Prostate gland (tissue), 2 donors: ENCODE measurements around the gene MARCHF2. TPM values are rescaled to one million over a fixed set of nuclear protein-coding genes. Genes with fewer than 3 reads are reported as not detected.
"Not testable (repeated sequence)": the region's sequence is repeated elsewhere in the genome, so short reads cannot be mapped to it uniquely, and the experiment has no call there.

Experiments
- DNase-seq: peaks from one replicate; pipeline ENCODE4 v3.0.0-alpha.2; 2019; ENCODE audit warnings: low spot score
- H3K27ac ChIP-seq, 2 donors: fragments of 200-600 bp; sonication (generic); 2 replicates each; pipeline ENCODE4 v1.5.1; 2017 to 2019
- H3K27me3 ChIP-seq: fragments of 200-600 bp; sonication (generic); replicated peaks from 2 replicates; pipeline ENCODE4 v1.5.1; 2019; ENCODE audit not compliant: insufficient read depth
- H3K36me3 ChIP-seq, 2 donors: fragments of 200-600 bp; sonication (generic); 1 replicate in 1 of 2; 2 replicates in 1 of 2; pipeline versions ENCODE4 v1.5.1 to v1.8.1; 2017 to 2019
- H3K4me1 ChIP-seq: fragments of 200-600 bp; sonication (generic); replicated peaks from 2 replicates; pipeline ENCODE4 v1.5.1; 2019
- H3K4me3 ChIP-seq, 2 donors: fragments of 200-600 bp; sonication (generic); 2 replicates each; pipeline ENCODE4 v1.5.1; 2017 to 2019
- H3K9me3 ChIP-seq: fragments of 200-600 bp; sonication (generic); 2 replicates; pipeline ENCODE4 v1.5.1; 2017
- POLR2A ChIP-seq: fragments of 450-650 bp; IDR thresholded peaks from one replicate; pipeline ENCODE4 v1.6.1; 2016; ENCODE audit warnings: antibody characterized with exemption, mild to moderate bottlenecking
- POLR2AphosphoS5 ChIP-seq: sonication (generic); formaldehyde crosslinking; IDR thresholded peaks from one replicate; pipeline ENCODE4 v1.6.1; 2017; ENCODE audit warnings: antibody characterized with exemption
- WGBS: methylation state at CpG from one replicate; pipeline ENCODE4 v1.1.5; 2018; 5-methylcytosine and 5-hydroxymethylcytosine counted together
- intact Hi-C: fragments of 100-400 bp; cut with DNase I; formaldehyde crosslinking; loops from one replicate; pipeline ENCODE4 v1.14.2; 2022
- total RNA-seq, 2 donors: library from RNA; depleted of rRNA; stranded (reverse); fragments of >200 nt; gene quantifications; one replicate each; pipeline ENCODE4 v1.1.0, GENCODE V29; 2016
- TF ChIP-seq, protein P1 (sequence below), 4 experiments: fragments of 200-600 bp in 2 of 4; fragments of 450-650 bp in 2 of 4; sonication (generic) in 2 of 4; IDR thresholded peaks; 1 replicate in 3 of 4; 2 replicates in 1 of 4; pipeline ENCODE4 v1.5.1; 2016 to 2019; ENCODE audit warnings: antibody characterized with exemption in 4 of 4, mild to moderate bottlenecking in 2 of 4, moderate library complexity in 2 of 4

Gene MARCHF2
- total RNA-seq, 2 donors from 2014 or later = 119 to 163 TPM

DNA sequence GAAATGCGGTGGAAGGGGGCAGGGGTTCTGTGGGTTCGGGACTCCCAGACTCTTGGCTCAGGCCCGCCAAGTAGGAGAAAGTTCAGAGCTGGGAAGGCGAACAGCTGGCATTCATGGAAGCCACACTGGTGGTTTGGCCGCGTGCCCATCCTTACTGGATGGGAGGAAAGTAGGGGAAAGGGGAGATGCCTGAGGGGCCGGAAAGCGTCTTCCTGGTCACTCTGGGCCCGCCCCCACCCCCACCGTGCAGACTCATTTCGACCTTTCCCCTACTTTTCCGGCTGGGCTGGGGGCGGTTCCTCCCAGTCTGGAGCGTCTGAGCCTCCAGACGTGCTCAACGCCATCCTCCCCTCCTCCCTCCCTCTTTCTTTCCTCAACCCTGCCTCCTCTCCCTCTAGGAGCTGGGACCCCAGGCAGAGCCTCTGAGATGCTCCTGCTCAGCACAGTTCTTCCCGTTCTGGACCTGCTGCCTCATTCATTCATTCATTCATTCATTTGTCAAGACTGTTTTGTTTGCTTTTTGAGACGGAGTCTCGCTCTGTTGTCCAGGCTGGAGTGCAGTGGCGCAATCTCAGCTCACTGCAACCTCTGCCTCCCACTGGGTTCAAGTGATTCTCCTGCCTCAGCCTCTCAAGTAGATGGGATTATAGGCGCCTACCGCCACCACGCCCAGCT lies 45.6 kb upstream of the MARCHF2 start:
- Histone ChIP-seq H3K4me1 (peaks cover 10% of the 10 kb centered on the region), H3K27me3 (no peaks in the 10 kb centered on the region), H3K4me3 (no peak overlapping the region), H3K27ac (peak overlapping the region in 1 of 2 donors; percentile 37), H3K36me3 (no peaks in the 10 kb centered on the region), H3K9me3 (no peaks in the 10 kb centered on the region)
- intact Hi-C loops = no loop called here
- DNase-seq = peak; percentile 53
- TF ChIP-seq POLR2A (no peak), POLR2AphosphoS5 (peak; percentile 53)
- TF ChIP-seq, protein P1, sequence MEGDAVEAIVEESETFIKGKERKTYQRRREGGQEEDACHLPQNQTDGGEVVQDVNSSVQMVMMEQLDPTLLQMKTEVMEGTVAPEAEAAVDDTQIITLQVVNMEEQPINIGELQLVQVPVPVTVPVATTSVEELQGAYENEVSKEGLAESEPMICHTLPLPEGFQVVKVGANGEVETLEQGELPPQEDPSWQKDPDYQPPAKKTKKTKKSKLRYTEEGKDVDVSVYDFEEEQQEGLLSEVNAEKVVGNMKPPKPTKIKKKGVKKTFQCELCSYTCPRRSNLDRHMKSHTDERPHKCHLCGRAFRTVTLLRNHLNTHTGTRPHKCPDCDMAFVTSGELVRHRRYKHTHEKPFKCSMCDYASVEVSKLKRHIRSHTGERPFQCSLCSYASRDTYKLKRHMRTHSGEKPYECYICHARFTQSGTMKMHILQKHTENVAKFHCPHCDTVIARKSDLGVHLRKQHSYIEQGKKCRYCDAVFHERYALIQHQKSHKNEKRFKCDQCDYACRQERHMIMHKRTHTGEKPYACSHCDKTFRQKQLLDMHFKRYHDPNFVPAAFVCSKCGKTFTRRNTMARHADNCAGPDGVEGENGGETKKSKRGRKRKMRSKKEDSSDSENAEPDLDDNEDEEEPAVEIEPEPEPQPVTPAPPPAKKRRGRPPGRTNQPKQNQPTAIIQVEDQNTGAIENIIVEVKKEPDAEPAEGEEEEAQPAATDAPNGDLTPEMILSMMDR (IDR thresholded peaks at IDR 0.05) = no peak
- 21% methylated on average over 23 of the region's 23 CpGs for WGBS

DNA sequence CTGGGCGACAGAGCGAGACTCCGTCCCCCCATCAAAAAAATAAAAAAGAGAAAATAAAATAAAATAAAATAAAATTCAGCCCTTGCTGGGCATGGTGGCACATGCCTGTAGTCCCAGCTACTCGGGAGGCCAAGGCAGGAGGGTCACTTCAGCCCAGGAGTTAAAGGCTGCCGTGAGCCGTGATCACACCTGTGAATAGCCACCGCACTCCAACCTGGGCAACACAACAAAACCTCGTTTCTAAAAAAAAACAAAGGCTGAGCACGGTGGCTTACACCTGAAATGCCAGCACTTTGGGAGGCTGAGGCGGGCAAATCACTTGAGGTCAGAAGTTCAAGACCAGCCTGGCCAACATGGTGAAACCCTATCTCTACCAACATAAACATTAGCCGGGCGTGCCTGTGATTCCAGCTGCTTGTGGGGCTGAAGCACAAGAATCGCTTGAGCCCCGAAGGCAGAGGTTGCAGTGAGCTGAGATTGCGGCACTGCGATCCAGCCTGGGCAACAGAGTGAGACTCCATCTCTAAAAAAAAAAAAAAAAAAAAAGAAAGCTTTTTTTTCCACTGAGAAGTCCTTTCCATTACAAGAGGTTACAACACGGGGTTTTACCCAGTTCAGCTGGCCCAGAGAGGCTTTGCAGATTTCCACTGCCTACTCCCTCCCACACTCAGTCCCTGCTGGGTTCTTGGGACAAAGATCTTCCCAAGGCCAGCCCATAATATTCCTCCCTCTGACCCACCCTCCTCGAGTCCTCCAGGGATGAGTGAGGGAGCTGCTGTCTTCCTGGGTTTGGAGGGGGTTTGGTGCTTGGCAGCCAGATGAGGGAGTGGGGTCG lies 42.7 kb upstream of the MARCHF2 start:
- no peak overlapping the region for H3K4me3 ChIP-seq
- H3K27ac ChIP-seq = no peak overlapping the region
- H3K36me3 ChIP-seq = no peaks in the 10 kb centered on the region
- no peaks in the 10 kb centered on the region for H3K9me3 ChIP-seq
- intact Hi-C loops = no loop called here
- no peaks in the 10 kb centered on the region for H3K27me3 ChIP-seq
- DNase-seq = no peak
- 85% methylated on average over 19 of the region's 19 CpGs for WGBS
- TF ChIP-seq POLR2A (no peak), POLR2AphosphoS5 (no peak)
- TF ChIP-seq, protein P1 (IDR thresholded peaks at IDR 0.05) = no peak
- peaks cover 10% of the 10 kb centered on the region for H3K4me1 ChIP-seq

DNA sequence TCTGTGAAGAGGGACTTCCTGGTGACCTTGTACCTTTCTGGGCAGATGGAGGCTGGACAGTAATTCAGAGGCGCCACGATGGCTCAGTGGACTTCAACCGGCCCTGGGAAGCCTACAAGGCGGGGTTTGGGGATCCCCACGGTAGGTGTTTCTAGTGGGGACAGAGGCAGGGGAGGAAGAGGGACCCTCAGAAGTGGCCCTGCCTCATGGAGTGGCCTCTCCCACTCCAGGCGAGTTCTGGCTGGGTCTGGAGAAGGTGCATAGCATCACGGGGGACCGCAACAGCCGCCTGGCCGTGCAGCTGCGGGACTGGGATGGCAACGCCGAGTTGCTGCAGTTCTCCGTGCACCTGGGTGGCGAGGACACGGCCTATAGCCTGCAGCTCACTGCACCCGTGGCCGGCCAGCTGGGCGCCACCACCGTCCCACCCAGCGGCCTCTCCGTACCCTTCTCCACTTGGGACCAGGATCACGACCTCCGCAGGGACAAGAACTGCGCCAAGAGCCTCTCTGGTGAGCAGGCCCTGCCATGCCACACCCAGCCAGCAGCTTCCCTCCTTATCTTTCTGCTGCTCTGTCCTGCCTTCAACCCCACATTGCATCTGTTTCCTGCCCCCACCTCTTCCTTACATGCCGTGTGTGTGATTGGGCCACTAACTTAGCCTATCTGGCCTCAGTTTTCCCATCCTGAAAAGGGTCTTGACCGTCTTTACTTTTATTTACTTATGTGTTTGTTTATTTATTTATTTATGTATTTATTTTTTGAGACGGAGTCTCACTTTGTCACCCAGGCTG lies 41.9 kb upstream of the MARCHF2 start:
- TF ChIP-seq, protein P1 (IDR thresholded peaks at IDR 0.05) = no peak
- TF ChIP-seq POLR2AphosphoS5 (no peak), POLR2A (no peak)
- DNase-seq = no peak
- Histone ChIP-seq H3K4me3 (no peak overlapping the region), H3K36me3 (no peaks in the 10 kb centered on the region), H3K4me1 (peaks cover 10% of the 10 kb centered on the region), H3K27ac (no peak overlapping the region), H3K9me3 (no peaks in the 10 kb centered on the region), H3K27me3 (no peaks in the 10 kb centered on the region)
- intact Hi-C loops = no loop called here
- 85% methylated on average over 20 of the region's 28 CpGs for WGBS

DNA sequence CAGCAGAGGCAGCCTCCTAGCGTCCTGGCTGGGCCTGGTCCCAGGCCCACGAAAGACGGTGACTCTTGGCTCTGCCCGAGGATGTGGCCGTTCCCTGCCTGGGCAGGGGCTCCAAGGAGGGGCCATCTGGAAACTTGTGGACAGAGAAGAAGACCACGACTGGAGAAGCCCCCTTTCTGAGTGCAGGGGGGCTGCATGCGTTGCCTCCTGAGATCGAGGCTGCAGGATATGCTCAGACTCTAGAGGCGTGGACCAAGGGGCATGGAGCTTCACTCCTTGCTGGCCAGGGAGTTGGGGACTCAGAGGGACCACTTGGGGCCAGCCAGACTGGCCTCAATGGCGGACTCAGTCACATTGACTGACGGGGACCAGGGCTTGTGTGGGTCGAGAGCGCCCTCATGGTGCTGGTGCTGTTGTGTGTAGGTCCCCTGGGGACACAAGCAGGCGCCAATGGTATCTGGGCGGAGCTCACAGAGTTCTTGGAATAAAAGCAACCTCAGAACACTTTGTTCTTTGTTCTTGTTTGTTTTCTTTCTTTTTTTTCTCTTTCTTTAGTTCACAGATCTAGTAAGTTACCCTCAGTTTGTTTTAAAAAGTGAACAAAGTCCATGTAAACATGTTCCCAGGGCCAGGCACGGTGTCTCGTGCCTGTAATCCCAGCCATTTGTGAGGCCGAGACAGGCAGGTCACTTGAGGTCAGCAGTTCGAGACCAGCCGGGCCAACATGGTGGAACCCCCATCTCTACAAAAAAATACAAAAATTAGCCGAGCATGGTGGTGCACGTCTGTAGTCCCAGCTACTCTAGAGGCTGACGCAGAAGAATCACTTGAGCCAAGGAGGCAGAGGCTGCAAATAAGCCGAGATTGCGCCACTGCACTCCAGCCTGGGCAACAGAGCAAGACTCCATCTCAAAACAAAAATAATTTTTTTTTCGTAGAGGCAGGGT lies 39.0 kb upstream of the MARCHF2 start:
- peak overlapping the region; percentile 74 to 82 for H3K27ac ChIP-seq
- WGBS = 69% methylated on average over 24 of the region's 26 CpGs
- H3K27me3 ChIP-seq = no peaks in the 10 kb centered on the region
- intact Hi-C loops = no loop called here
- TF ChIP-seq POLR2A = no peak
- TF ChIP-seq, protein P1 (IDR thresholded peaks at IDR 0.05) = peak in 2 of 4 experiments; percentile 28 to 36
- TF ChIP-seq POLR2AphosphoS5 = peak; percentile 92
- H3K4me1 ChIP-seq = no peaks in the 10 kb centered on the region
- H3K4me3 ChIP-seq = no peak overlapping the region
- peak; percentile 73 for DNase-seq
- H3K9me3 ChIP-seq = no peaks in the 10 kb centered on the region
- no peaks in the 10 kb centered on the region for H3K36me3 ChIP-seq

DNA sequence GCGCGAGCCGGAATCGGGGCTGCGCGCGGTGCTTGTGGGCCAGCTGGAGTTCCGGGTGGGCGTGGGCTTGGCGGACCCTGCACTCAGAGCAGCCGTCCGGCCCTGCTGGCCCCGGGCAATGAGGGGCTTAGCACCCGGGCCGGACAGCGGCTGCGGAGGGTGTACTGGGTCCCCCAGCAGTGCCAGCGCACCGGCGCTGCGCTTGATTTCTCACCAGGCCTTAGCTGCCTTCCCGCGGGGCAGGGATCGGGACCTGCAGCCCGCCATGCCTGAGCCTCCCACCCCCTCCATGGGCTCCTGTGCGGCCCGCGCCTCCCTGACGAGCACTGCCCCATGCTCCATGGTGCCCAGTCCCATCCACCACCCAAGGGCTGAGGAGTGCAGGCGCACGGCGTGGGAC lies 37.3 kb upstream of the MARCHF2 start:
- DNase-seq, H3K4me3 ChIP-seq, H3K4me1 ChIP-seq, intact Hi-C loops, H3K36me3 ChIP-seq, H3K9me3 ChIP-seq, H3K27me3 ChIP-seq: not testable (repeated sequence)
- 100% methylated on average over 10 of the region's 32 CpGs for WGBS
- H3K27ac ChIP-seq = peak overlapping the region in 1 of 2 donors; percentile 82

DNA sequence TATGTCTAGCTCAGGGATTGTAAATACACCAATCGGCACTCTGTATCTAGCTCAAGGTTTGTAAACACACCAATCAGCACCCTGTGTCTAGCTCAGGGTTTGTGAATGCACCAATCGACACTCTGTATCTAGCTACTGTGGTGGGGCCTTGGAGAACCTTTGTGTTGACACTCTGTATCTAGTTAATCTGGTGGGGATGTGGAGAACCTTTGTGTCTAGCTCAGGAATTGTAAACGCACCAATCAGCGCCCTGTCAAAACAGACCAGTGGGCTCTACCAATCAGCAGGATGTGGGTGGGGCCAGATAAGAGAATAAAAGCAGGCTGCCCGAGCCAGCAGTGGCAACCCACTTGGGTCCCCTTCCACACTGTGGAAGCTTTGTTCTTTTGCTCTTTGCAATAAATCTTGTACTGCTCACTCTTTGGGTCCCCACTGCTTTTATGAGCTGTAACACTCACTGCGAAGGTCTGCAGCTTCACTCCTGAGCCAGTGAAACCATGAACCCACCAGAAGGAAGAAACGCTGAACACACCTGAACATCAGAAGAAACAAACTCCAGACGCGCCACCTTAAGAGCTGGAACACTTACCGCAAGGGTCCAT lies 36.6 kb upstream of the MARCHF2 start:
- H3K4me1 ChIP-seq, H3K9me3 ChIP-seq, intact Hi-C loops, H3K4me3 ChIP-seq, H3K27me3 ChIP-seq, DNase-seq, H3K36me3 ChIP-seq: not testable (repeated sequence)
- 86% methylated on average over 10 of the region's 10 CpGs for WGBS
- peak overlapping the region in 1 of 2 donors; percentile 82 for H3K27ac ChIP-seq
